K562 (cell line): Measurements from ENCODE around the gene YPEL5. TPM values are rescaled to one million over a fixed set of nuclear protein-coding genes. Genes with fewer than 3 reads are reported as not detected.

ENCODE experiments used
- ZNF512 ChIP-seq: IDR thresholded peaks from 2 replicates; pipeline ENCODE4 v1.6.1; 2016; ENCODE audit warnings: missing genetic modification characterization, missing compliant biosample characterization
- polyA plus RNA-seq, 8 experiments: library from polyadenylated mRNA; depleted of rRNA in 4 of 8; stranded (reverse) in 5 of 8; unstranded in 3 of 8; fragments of >200 nt; fragmentation: Nextera tagmentation in 2 of 8; fragmentation: Illumina TruSeq in 1 of 8; extraction: Ambion mirVana in 2 of 8; extraction: Trizol in 1 of 8; gene quantifications; 2 replicates each; pipeline versions ENCODE4 v1.2.1 to v1.2.3, GENCODE V29; 2011 to 2014; ENCODE audit warnings: inconsistent platforms in 1 of 8, missing spikeins in 1 of 8
- total RNA-seq, 7 experiments: library from RNA; depleted of rRNA in 6 of 7; stranded (reverse); fragments of >200 nt in 6 of 7; fragmentation: Illumina TruSeq in 2 of 7; extraction: Trizol in 2 of 7; gene quantifications; 2 replicates each; pipeline versions ENCODE4 v1.2.1 to v1.2.3, GENCODE V29; 2011 to 2021; ENCODE audit warnings: low replicate concordance in 1 of 7
- TF ChIP-seq, protein P1 (sequence below), 2 experiments: fragments of 450-650 bp; formaldehyde crosslinking in 1 of 2; IDR thresholded peaks; 2 replicates each; pipeline versions ENCODE4 v1.4.0 to v1.6.1; 2014 to 2020; ENCODE audit warnings: mild to moderate bottlenecking in 2 of 2, borderline replicate concordance in 1 of 2, low read depth in 1 of 2
- TF ChIP-seq, protein P2 (sequence below), 3 experiments: IDR thresholded peaks in 2 of 3; conservative IDR thresholded peaks in 1 of 3; 2 replicates each; pipeline ENCODE4 v1.5.1; 2011 to 2012; ENCODE audit warnings: low read length in 3 of 3, mild to moderate bottlenecking in 3 of 3, control low read depth in 2 of 3, improper control_type of control experiment in 1 of 3, inconsistent platforms in 1 of 3, low read depth in 1 of 3, mixed read lengths in 1 of 3, moderate library complexity in 1 of 3; ENCODE audit not compliant: insufficient read depth in 2 of 3

Gene YPEL5
- total and polyA plus RNA-seq, 9 of the 15 experiments (the other 6 are each of a cell fraction or from before 2014, with no cell fraction given), result 5.4 to 34.4 (median 12.3) TPM

- TF ChIP-seq, protein P1, sequence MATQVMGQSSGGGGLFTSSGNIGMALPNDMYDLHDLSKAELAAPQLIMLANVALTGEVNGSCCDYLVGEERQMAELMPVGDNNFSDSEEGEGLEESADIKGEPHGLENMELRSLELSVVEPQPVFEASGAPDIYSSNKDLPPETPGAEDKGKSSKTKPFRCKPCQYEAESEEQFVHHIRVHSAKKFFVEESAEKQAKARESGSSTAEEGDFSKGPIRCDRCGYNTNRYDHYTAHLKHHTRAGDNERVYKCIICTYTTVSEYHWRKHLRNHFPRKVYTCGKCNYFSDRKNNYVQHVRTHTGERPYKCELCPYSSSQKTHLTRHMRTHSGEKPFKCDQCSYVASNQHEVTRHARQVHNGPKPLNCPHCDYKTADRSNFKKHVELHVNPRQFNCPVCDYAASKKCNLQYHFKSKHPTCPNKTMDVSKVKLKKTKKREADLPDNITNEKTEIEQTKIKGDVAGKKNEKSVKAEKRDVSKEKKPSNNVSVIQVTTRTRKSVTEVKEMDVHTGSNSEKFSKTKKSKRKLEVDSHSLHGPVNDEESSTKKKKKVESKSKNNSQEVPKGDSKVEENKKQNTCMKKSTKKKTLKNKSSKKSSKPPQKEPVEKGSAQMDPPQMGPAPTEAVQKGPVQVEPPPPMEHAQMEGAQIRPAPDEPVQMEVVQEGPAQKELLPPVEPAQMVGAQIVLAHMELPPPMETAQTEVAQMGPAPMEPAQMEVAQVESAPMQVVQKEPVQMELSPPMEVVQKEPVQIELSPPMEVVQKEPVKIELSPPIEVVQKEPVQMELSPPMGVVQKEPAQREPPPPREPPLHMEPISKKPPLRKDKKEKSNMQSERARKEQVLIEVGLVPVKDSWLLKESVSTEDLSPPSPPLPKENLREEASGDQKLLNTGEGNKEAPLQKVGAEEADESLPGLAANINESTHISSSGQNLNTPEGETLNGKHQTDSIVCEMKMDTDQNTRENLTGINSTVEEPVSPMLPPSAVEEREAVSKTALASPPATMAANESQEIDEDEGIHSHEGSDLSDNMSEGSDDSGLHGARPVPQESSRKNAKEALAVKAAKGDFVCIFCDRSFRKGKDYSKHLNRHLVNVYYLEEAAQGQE (IDR thresholded peaks at IDR 0.05; ENCODE audit: borderline replicate concordance), result peak; percentile 93
- TF ChIP-seq, protein P1 (CRISPR knock-in tag; IDR thresholded peaks at IDR 0.05; ENCODE audit: low read depth), result no peak
- no peak for TF ChIP-seq ZNF512 (tag)
- TF ChIP-seq, protein P2, sequence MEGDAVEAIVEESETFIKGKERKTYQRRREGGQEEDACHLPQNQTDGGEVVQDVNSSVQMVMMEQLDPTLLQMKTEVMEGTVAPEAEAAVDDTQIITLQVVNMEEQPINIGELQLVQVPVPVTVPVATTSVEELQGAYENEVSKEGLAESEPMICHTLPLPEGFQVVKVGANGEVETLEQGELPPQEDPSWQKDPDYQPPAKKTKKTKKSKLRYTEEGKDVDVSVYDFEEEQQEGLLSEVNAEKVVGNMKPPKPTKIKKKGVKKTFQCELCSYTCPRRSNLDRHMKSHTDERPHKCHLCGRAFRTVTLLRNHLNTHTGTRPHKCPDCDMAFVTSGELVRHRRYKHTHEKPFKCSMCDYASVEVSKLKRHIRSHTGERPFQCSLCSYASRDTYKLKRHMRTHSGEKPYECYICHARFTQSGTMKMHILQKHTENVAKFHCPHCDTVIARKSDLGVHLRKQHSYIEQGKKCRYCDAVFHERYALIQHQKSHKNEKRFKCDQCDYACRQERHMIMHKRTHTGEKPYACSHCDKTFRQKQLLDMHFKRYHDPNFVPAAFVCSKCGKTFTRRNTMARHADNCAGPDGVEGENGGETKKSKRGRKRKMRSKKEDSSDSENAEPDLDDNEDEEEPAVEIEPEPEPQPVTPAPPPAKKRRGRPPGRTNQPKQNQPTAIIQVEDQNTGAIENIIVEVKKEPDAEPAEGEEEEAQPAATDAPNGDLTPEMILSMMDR (IDR thresholded peaks at IDR 0.05 in 2 of 3, conservative IDR thresholded peaks at IDR 0.05 in 1 of 3; ENCODE audit: insufficient read depth in 2 of 3, low read depth in 1 of 3, low read length in 3 of 3), result peak; percentile 83 to 93 (median 89)
- TF ChIP-seq, all 486 proteins: peak for 14
Observed at GRCh38 chr2:30208453-30208852, 61.6 kb downstream of the YPEL5 start (continued).
